Left cardiac atrium (tissue), 4 donors: ENCODE results near the gene P2RX1. TPM values are rescaled to one million over a fixed set of nuclear protein-coding genes. Genes with fewer than 3 reads are reported as not detected.

Experiments used
- ATAC-seq, 2 donors: fragments of 200-7000 bp; cut with Tn5 transposase; one replicate each; pipeline ENCODE4 v1.9.1; 2020; ENCODE audit warnings: mild to moderate bottlenecking in 2 of 2, moderate library complexity in 2 of 2
- DNase-seq: peaks from one replicate; pipeline ENCODE4 v3.0.0-alpha.2; 2020
- intact Hi-C, 2 donors: fragments of 100-400 bp; cut with DNase I; formaldehyde crosslinking; loops; one replicate each; pipeline versions ENCODE4 v1.14.1 to v1.15.1; 2022 to 2023
- total RNA-seq, 2 donors: library from RNA; stranded (reverse); fragmentation: NEBNext Ultra II Directional; extraction: Animal tissue kit (Norgen Biotek cat#: 25700); gene quantifications; one replicate each; pipeline ENCODE4 v1.2.1, GENCODE V29; 2021
- donor health status: DM: no; HTN: yes; CAD: no.
- donor health status: DM: no; HTN: yes; CAD: no; lungs with severe emphysema.
- donor health status: DM: yes; HTN: yes; CAD: no.
- donor health status: Dilated cardiomyopathy.

The P2RX1 gene
- total RNA-seq, 2 donors from 2014 or later = 0.62 to 3.5 TPM

DNA sequence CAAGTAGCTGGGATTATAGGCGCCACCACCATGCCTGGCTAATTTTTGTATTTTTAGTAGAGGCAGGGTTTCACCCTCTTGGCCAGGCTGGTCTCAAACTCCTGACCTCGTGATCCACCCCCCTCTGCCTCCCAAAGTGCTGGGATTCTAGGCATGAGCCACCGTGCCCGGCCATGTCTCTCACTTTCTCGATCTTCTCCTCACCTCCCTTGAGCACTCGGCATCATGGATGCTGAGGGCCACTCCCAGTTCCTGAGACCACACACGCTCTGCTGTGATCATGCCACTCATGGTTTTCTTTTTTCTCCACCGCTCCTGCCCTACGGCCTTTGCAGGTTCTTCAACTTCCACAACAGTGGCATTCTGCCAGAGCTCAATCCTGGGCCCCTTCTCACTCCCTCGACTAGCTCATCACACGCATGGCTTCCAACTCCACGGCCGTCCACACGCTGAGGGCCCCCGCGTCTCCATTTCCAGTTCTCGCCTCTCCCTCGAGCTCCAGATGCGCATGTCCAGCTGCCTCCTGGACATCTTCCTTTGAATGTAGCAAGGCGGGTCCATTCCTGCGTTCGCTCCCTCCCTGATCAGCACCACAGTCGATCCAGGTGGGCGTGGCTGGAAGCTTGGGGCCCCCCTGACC is 64.7 kb downstream of the P2RX1 start:
- no peak for ATAC-seq
- DNase-seq = no peak
- intact Hi-C loops = no loop called here

DNA sequence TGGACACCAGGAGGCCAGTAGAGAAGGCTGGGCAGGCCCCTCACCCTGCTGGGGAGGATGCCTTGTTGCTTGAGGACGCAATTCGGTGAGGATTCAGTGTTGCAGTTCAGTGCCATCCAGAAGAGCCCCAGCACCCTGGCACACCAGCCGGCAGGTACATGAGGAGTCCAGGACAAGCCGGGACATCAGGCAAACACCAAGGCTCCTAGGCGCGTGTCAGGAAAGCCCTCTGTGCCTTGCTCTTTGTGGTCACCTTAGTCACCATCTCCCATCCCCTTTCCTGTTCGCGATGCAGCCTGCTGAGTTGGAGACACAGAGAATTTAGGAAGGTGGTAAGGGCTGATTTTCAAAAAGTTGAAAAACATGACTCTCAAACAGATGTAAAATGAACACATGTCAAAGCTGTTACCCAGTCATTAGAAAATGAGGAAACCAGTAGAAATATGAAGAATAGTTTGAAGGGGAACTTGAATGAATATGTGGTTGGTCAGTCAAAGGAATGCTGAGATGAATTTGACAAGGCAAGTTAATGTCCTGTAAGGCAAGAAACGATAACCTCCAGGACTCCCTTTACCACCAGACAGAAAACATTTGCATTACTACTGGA is 67.9 kb downstream of the P2RX1 start:
- DNase-seq = no peak
- intact Hi-C loops = loop anchor here in 1 of 2 donors (10.0 kb wide), 1 partner anchor 114 kb away; no protein-coding TSS in a partner anchor
- no peak for ATAC-seq

DNA sequence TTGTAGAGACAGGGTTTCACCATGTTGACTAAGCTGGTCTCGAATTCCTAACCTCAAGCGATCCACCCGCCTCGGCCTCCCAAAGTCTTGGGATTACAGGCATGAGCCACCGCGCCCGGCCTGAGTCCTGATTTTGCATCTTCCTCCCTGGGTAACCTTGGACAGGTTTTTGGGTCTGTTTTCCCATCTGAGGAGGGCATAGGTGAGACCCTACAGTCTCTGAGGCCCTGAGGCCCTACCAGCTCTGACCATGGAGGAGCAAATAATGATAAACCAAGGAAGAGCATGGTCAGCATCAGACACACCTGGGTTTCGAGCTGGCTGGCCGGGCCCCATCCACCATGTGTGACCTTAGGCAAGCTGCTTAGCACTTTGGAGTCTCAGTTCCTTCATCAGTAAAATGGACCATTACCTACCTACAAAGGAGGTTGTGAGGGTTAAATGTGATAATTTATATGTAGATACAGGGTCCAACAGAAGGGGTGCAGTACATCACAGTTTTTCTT is 69.0 kb downstream of the P2RX1 start:
- intact Hi-C loops = loop anchor here in 1 of 2 donors (10.0 kb wide), 1 partner anchor 112 kb away; no protein-coding TSS in a partner anchor
- ATAC-seq = no peak
- DNase-seq = no peak

Other genes with a start within 250 kb of the P2RX1 start
- 100 to 1,000 TPM; 116 to 142 TPM for gene TAX1BP3, start 247.9 kb downstream of the P2RX1 start, total RNA-seq
- gene EMC6, start 247.7 kb downstream of the P2RX1 start, total RNA-seq = 10 to 100 TPM; 51.8 to 51.9 TPM
- gene P2RX5, start 220.3 kb downstream of the P2RX1 start, total RNA-seq = 10 to 100 TPM in 1 of 2 donors, 1 to 10 TPM in 1; 7.7 to 13.5 TPM
- under 1 TPM; 0.16 to 0.47 TPM for gene HASPIN, start 192.6 kb downstream of the P2RX1 start, total RNA-seq
- 10 to 100 TPM; 15.7 to 20.5 TPM for gene ITGAE, start 115.3 kb downstream of the P2RX1 start, total RNA-seq
- 10 to 100 TPM; 16.3 to 24.4 TPM for gene NCBP3, start 70.2 kb downstream of the P2RX1 start, total RNA-seq
- 1 to 10 TPM; 4.1 to 5.1 TPM for gene CAMKK1, start 23.4 kb downstream of the P2RX1 start, total RNA-seq
- 10 to 100 TPM in 1 of 2 donors, 1 to 10 TPM in 1; 8.6 to 12.0 TPM for gene ATP2A3, start 48.0 kb upstream of the P2RX1 start, total RNA-seq
- 10 to 100 TPM; 26.5 to 38.4 TPM for gene ZZEF1, start 226.6 kb upstream of the P2RX1 start, total RNA-seq
- 10 to 100 TPM in 1 of 2 donors, 1 to 10 TPM in 1; 8.0 to 12.7 TPM for gene CYB5D2, start 226.7 kb upstream of the P2RX1 start, total RNA-seq